Mucosa of descending colon (tissue), 3 donors: Measurements from ENCODE around the gene SYNPR. TPM values are rescaled to one million over a fixed set of nuclear protein-coding genes. Genes with fewer than 3 reads are reported as not detected.

Experiments
- ATAC-seq: fragments of 200-7000 bp; cut with Tn5 transposase; one replicate; pipeline ENCODE4 v1.9.1; 2020; ENCODE audit warnings: mild to moderate bottlenecking, moderate library complexity
- DNase-seq, 3 donors: peaks; one replicate each; pipeline ENCODE4 v3.0.0-alpha.2; 2020
- H3K36me3 ChIP-seq: fragments of 200-600 bp; one replicate; pipeline ENCODE4 v1.8.0; 2021; ENCODE audit warnings: low read depth, mild to moderate bottlenecking
- H3K4me1 ChIP-seq: fragments of 200-600 bp; one replicate; pipeline ENCODE4 v1.8.0; 2021; ENCODE audit warnings: low read depth, mild to moderate bottlenecking
- H3K4me3 ChIP-seq: fragments of 200-600 bp; one replicate; pipeline ENCODE4 v1.8.0; 2021; ENCODE audit warnings: mild to moderate bottlenecking
- H3K9me3 ChIP-seq: fragments of 200-600 bp; one replicate; pipeline ENCODE4 v1.8.0; 2021; ENCODE audit warnings: mild to moderate bottlenecking
- intact Hi-C, 2 donors: fragments of 100-400 bp; cut with DNase I in 1 of 2; cut with micrococcal nuclease in 1 of 2; formaldehyde crosslinking; loops; one replicate each; pipeline versions ENCODE4 v1.11.0 to v1.11.1; 2022; cut with DNase I, micrococcal nuclease
- total RNA-seq, 3 donors: library from RNA; stranded (reverse); fragmentation: NEBNext Ultra II Directional in 2 of 3; extraction: Animal tissue kit (Norgen Biotek cat#: 25700) in 2 of 3; gene quantifications; one replicate each; pipeline versions ENCODE4 v1.2.1 to v1.2.4, GENCODE V29; 2021 to 2023
- TF ChIP-seq, protein P1 (sequence below): fragments of 200-600 bp; IDR thresholded peaks from one replicate; pipeline ENCODE4 v1.8.0; 2022; ENCODE audit warnings: antibody characterized with exemption, mild to moderate bottlenecking
- donor health status: DM: no; HTN: no; CAD: no; lungs with moderate emphysema.
- donor health status: DM: no; HTN: no; CAD: no.
- donor health status: DM: no; HTN: yes; CAD: no.

Gene SYNPR
- total RNA-seq, 3 donors from 2014 or later, result not detected

DNA sequence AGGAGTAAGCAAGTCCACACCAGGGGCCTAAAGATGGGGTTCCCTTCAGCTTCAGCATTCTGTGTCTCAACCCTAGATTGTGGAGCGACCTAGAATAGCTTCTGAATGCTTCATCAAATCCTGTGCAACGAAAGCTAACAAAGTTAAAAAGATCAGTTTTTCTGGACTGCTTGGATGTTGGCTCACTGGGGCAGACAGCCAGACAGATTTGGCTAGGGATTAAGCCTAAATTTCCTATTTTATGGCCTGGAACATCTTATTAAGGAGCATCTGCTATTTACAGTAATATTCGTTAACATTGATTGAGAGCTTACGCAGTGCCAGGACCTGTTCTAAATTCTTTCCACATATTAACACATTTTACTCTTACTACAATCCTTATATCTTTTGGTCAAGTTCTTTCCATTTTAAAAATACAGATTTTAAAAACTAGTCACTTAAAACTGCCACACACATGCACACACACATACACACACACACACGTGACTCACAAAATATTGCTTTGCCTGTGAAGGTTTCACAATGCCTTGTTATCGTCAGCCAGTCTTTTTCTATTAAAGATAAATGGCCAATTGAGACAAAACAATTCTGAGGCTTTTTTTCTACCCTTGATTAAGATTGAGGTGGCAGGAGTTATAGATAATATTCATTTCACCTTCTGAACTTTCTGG is 201.0 kb downstream of the SYNPR start:
- Histone ChIP-seq H3K4me1 (no peaks in the 10 kb centered on the region), H3K36me3 (no peaks in the 10 kb centered on the region), H3K9me3 (no peaks in the 10 kb centered on the region), H3K4me3 (no peak overlapping the region)
- ATAC-seq (no peak), DNase-seq (no peak)
- intact Hi-C loops, result no loop called here
- TF ChIP-seq, protein P1, sequence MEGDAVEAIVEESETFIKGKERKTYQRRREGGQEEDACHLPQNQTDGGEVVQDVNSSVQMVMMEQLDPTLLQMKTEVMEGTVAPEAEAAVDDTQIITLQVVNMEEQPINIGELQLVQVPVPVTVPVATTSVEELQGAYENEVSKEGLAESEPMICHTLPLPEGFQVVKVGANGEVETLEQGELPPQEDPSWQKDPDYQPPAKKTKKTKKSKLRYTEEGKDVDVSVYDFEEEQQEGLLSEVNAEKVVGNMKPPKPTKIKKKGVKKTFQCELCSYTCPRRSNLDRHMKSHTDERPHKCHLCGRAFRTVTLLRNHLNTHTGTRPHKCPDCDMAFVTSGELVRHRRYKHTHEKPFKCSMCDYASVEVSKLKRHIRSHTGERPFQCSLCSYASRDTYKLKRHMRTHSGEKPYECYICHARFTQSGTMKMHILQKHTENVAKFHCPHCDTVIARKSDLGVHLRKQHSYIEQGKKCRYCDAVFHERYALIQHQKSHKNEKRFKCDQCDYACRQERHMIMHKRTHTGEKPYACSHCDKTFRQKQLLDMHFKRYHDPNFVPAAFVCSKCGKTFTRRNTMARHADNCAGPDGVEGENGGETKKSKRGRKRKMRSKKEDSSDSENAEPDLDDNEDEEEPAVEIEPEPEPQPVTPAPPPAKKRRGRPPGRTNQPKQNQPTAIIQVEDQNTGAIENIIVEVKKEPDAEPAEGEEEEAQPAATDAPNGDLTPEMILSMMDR, result no peak

DNA sequence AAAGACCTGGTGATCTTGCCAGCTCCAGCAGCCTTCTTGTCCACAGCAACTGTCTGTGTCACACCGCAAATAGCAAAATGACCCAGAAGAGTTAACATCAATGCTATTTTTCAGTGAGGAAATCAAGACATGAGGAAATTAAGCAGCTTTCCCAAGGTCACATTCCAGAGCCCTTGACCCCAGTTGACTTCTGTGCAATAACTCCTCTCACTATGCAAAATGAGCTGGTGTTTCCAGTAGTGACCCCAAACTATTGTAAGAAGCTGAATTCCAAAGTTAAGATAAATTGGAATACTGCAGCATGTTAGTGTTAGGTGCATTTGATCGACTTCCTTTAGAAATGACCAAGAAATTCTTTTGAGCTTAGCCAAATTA is 201.5 kb downstream of the SYNPR start:
- no peaks in the 10 kb centered on the region for H3K36me3 ChIP-seq
- H3K9me3 ChIP-seq, result no peaks in the 10 kb centered on the region
- no peak for ATAC-seq
- H3K4me1 ChIP-seq, result no peaks in the 10 kb centered on the region
- intact Hi-C loops, result no loop called here
- TF ChIP-seq, protein P1, result no peak
- no peak overlapping the region for H3K4me3 ChIP-seq
- DNase-seq, result no peak

DNA sequence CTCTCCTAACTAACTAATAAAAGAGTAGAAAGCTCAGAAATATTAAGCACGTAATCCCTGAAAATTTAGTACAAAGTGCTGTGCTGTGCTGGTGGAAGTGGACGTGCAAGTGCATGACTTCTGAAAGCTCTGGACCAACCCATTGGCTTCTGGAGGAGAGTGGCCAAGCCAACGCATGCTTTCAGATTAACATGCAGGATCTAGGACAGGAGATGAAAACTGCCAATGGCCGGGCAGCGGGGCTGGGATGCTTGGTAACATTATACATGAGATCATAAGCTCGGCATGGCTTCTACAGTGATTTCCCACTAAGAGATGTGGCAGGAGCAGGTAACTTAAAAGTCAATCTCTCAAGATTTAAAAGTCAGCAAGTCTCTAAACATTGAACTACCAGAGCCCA is 203.5 kb downstream of the SYNPR start:
- no peak overlapping the region for H3K4me3 ChIP-seq
- no peaks in the 10 kb centered on the region for H3K9me3 ChIP-seq
- no peaks in the 10 kb centered on the region for H3K36me3 ChIP-seq
- ATAC-seq, result no peak
- no peak for DNase-seq
- intact Hi-C loops, result no loop called here
- no peaks in the 10 kb centered on the region for H3K4me1 ChIP-seq
- TF ChIP-seq, protein P1, result no peak

DNA sequence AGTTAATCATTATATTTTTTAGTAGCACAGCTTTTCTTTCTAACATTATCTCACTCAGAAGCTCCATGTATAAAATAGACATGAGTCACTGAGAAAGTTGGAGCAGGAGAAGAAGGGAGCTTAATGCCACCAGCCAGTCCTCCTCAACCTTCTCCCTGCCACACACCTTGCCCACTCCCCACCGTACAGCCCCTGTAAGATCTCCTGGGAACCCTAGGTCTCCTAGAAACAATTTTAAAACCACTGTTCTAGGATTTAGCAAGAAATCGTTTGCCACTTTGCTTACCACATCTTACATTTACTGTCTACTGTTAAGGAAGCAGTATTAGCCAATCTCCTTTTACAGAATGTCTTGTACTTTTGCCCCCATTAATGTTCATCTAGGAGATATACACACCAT is 204.2 kb downstream of the SYNPR start:
- TF ChIP-seq, protein P1, result no peak
- intact Hi-C loops, result no loop called here
- H3K4me3 ChIP-seq, result no peak overlapping the region
- no peak for ATAC-seq
- H3K4me1 ChIP-seq, result no peaks in the 10 kb centered on the region
- DNase-seq, result no peak
- no peaks in the 10 kb centered on the region for H3K9me3 ChIP-seq
- no peaks in the 10 kb centered on the region for H3K36me3 ChIP-seq

DNA sequence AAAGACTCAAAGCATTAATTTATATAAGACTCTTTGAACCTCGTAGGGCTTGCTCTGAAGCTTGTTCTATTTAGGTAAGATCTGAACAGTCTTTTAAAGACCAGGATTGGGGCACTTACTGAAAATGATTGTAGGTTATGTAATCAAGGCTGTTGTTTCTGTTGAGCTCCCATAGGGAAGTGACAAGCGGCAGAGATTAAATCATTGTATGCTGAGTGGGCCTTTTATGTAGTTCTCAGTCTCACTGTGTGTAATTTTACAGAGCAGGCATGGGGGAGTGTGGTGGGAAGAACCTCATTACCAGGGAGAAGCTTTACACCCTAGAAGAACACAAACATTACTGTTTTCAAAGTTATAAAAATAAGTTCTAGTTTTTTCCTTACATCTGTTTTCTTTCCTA is 214.4 kb downstream of the SYNPR start:
- Histone ChIP-seq H3K9me3 (no peaks in the 10 kb centered on the region), H3K4me3 (no peak overlapping the region), H3K4me1 (no peaks in the 10 kb centered on the region), H3K36me3 (no peaks in the 10 kb centered on the region)
- DNase-seq (no peak), ATAC-seq (peak; percentile 67)
- intact Hi-C loops, result no loop called here
- TF ChIP-seq, protein P1, result no peak

DNA sequence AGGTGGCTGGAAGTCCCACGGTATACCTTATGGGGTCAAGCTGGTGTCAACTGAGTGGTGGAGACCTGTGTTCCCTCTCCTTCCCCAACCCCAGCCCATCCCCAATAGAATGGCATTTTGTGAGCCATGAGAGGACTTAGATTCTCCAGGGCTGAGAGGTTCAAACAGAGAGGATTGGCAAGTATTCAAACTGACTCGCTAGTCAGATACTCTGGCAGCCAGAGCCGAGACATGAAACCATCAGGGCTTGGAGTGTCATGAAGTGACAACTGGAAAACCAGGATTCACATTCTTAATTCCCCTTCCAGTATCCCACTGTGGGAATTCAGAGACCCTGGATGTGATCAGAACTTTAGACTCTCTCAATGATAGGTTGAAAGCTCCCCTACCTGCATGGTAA is 215.0 kb downstream of the SYNPR start:
- Histone ChIP-seq H3K9me3 (no peaks in the 10 kb centered on the region), H3K4me1 (no peaks in the 10 kb centered on the region), H3K4me3 (no peak overlapping the region), H3K36me3 (no peaks in the 10 kb centered on the region)
- TF ChIP-seq, protein P1, result no peak
- ATAC-seq, result no peak
- intact Hi-C loops, result no loop called here
- no peak for DNase-seq
